ENCODE measurements around the gene FBXO27. TPM values are rescaled to one million over a fixed set of nuclear protein-coding genes. Genes with fewer than 3 reads are reported as not detected.

Gene FBXO27
- total RNA-seq, 1 experiment from 2014 or later: 18.9 TPM

GRCh38 chr19:39021063-39021462 lies 11.3 kb downstream of the FBXO27 start:
- DNase-seq (ENCODE audit: low spot score): no peak
- Mint-ChIP-seq H3K27ac (no peak overlapping the region), H3K9me3 (no peaks in the 10 kb centered on the region), H3K4me3 (no peak overlapping the region), H3K4me1 (no peaks in the 10 kb centered on the region), H3K36me3 (peaks cover 13% of the 10 kb centered on the region), H3K27me3 (ENCODE audit: low read depth) (no peaks in the 10 kb centered on the region)
- CTCF ChIA-PET: interaction anchor here (1.2 kb wide), 1 partner anchor 31 kb away, joined by 5 read pairs; no protein-coding TSS in a partner anchor
- TF ChIP-seq JUN (CRISPR knock-in tag; IDR thresholded peaks at IDR 0.05): no peak
- TF ChIP-seq ZNF317 (CRISPR knock-in tag; IDR thresholded peaks at IDR 0.05; ENCODE audit: borderline replicate concordance, low read depth): no peak
- TF ChIP-seq USF2 (CRISPR knock-in tag; IDR thresholded peaks at IDR 0.05): no peak
- TF ChIP-seq E2F1 (CRISPR knock-in tag; IDR thresholded peaks at IDR 0.05): no peak
- TF ChIP-seq E2F4 (CRISPR knock-in tag; IDR thresholded peaks at IDR 0.05; ENCODE audit: borderline replicate concordance, low read depth): no peak
- TF ChIP-seq TEAD4 (CRISPR knock-in tag; IDR thresholded peaks at IDR 0.05): no peak
- TF ChIP-seq FOXK1 (CRISPR knock-in tag; IDR thresholded peaks at IDR 0.05): no peak
- TF ChIP-seq HMGXB4 (CRISPR knock-in tag; IDR thresholded peaks at IDR 0.05): no peak
- TF ChIP-seq PRDM15 (CRISPR knock-in tag; IDR thresholded peaks at IDR 0.05): no peak
- no peak for TF ChIP-seq PREB (CRISPR knock-in tag; IDR thresholded peaks at IDR 0.05; ENCODE audit: borderline replicate concordance)
- no peak for TF ChIP-seq SP1 (CRISPR knock-in tag; conservative IDR thresholded peaks at IDR 0.05)
- no peak for TF ChIP-seq FOXJ3 (CRISPR knock-in tag; IDR thresholded peaks at IDR 0.05; ENCODE audit: borderline replicate concordance)
- no peak for TF ChIP-seq SMAD4 (CRISPR knock-in tag; IDR thresholded peaks at IDR 0.05)
- TF ChIP-seq ZBTB43 (CRISPR knock-in tag; IDR thresholded peaks at IDR 0.05): no peak
- no peak for TF ChIP-seq GRHL2 (CRISPR knock-in tag; IDR thresholded peaks at IDR 0.05; ENCODE audit: insufficient replicate concordance, severe bottlenecking)
- no peak for TF ChIP-seq ESRRA (CRISPR knock-in tag; IDR thresholded peaks at IDR 0.05; ENCODE audit: borderline replicate concordance)
- no peak for TF ChIP-seq AR (CRISPR knock-in tag; IDR thresholded peaks at IDR 0.05)
- no peak for ATAC-seq
- POLR2A ChIA-PET: interaction anchor here (0.7 kb wide), 1 partner anchor 165 kb away, joined by 3 read pairs; no protein-coding TSS in a partner anchor
